ENCODE measurements around the gene PHF12. TPM values are rescaled to one million over a fixed set of nuclear protein-coding genes. Genes with fewer than 3 reads are reported as not detected.

The PHF12 gene
- total and polyA plus RNA-seq, 10 of the 15 experiments (the other 5 are each of a cell fraction or from before 2014, with no cell fraction given) = 1.3 to 43.9 (median 19.2) TPM

DNA sequence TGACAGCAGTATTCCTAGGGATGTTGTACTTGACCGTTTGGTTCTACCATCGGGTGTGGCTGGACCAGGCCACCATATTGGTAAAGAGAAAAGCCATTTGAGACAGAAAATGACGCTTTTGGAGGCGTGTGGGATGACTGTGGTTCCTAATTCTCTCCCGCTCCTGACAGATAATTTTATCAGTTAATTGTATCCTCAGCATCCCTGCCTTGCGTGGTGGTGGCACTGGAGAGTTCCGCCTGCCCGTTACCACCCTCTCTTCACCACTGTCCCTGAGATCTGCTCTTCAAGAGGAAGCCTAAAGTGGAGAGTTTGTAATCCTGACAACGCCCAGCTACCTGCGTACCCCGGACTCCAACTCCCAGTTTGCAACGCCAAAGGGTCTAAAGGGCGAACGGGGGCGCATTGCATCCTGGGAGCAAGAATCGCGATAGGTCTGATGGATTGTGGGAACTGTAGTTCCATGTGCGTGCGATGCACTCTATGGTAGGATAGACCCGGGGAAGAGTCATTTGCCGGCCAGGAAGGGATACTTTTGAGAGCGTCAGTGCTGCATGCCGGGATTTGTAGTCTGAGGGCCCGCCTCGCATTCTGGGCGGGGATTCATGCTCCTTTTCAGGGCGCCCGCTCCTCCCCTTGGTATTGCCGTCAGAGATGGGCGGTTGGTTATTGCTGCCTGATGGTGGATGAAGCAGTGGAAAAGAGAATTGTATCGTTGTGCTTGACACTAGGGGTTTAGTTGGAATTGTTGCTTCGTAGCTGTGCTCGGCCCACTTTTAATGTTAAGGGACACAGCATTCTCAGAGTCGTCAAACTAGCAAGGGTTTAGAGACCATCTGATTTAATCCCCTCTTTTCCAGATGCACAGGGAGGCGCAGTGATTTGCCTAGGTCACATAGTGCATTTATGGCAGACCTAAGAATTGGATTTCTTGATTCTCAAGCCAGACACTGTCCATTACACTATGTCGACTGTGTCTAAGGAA lies 965 bp upstream of the PHF12 start (continued):
- no peak for TF ChIP-seq PAX5 (IDR thresholded peaks at IDR 0.05; ENCODE audit: borderline replicate concordance, low read depth, low read length)
- TF ChIP-seq, protein P1, sequence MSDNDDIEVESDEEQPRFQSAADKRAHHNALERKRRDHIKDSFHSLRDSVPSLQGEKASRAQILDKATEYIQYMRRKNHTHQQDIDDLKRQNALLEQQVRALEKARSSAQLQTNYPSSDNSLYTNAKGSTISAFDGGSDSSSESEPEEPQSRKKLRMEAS (IDR thresholded peaks at IDR 0.05; ENCODE audit: low read depth, low read length) = peak; percentile 62; the same call in 1 of the 2 replicates
- TF ChIP-seq NFYA (IDR thresholded peaks at IDR 0.05; ENCODE audit: borderline replicate concordance, low read depth, low read length) = no peak
- TF ChIP-seq EP300 (IDR thresholded peaks at IDR 0.05; ENCODE audit: borderline replicate concordance in 1 of 2, control insufficient read depth in 1 of 2, low read depth in 2 of 2, low read length in 2 of 2) = peak in 1 of 2 experiments; percentile 31; a peak in 1 of 4 replicates
- TF ChIP-seq, protein P2, sequence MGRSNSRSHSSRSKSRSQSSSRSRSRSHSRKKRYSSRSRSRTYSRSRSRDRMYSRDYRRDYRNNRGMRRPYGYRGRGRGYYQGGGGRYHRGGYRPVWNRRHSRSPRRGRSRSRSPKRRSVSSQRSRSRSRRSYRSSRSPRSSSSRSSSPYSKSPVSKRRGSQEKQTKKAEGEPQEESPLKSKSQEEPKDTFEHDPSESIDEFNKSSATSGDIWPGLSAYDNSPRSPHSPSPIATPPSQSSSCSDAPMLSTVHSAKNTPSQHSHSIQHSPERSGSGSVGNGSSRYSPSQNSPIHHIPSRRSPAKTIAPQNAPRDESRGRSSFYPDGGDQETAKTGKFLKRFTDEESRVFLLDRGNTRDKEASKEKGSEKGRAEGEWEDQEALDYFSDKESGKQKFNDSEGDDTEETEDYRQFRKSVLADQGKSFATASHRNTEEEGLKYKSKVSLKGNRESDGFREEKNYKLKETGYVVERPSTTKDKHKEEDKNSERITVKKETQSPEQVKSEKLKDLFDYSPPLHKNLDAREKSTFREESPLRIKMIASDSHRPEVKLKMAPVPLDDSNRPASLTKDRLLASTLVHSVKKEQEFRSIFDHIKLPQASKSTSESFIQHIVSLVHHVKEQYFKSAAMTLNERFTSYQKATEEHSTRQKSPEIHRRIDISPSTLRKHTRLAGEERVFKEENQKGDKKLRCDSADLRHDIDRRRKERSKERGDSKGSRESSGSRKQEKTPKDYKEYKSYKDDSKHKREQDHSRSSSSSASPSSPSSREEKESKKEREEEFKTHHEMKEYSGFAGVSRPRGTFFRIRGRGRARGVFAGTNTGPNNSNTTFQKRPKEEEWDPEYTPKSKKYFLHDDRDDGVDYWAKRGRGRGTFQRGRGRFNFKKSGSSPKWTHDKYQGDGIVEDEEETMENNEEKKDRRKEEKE (IDR thresholded peaks at IDR 0.05) = no peak
- no peak for TF ChIP-seq KLF5 (IDR thresholded peaks at IDR 0.05; ENCODE audit: partially characterized antibody)
- TF ChIP-seq ATF7 (IDR thresholded peaks at IDR 0.05; ENCODE audit: low read depth) = peak; percentile 71
- TF ChIP-seq CEBPB (IDR thresholded peaks at IDR 0.05; ENCODE audit: borderline replicate concordance in 1 of 2, low read depth in 2 of 2, low read length in 2 of 2) = no peak
- TF ChIP-seq TCF3 (IDR thresholded peaks at IDR 0.05; ENCODE audit: borderline replicate concordance, insufficient read depth, low read depth, low read length) = peak; percentile 20; the same call in 1 of the 2 replicates
- TF ChIP-seq, protein P3, sequence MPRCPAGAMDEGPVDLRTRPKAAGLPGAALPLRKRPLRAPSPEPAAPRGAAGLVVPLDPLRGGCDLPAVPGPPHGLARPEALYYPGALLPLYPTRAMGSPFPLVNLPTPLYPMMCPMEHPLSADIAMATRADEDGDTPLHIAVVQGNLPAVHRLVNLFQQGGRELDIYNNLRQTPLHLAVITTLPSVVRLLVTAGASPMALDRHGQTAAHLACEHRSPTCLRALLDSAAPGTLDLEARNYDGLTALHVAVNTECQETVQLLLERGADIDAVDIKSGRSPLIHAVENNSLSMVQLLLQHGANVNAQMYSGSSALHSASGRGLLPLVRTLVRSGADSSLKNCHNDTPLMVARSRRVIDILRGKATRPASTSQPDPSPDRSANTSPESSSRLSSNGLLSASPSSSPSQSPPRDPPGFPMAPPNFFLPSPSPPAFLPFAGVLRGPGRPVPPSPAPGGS (IDR thresholded peaks at IDR 0.05; ENCODE audit: borderline replicate concordance, insufficient read depth, low read depth, low read length, poor library complexity, severe bottlenecking) = peak; percentile 33
- TF ChIP-seq MYB (IDR thresholded peaks at IDR 0.05; ENCODE audit: borderline replicate concordance, low read depth, low read length) = peak; percentile 77; the same call in 1 of the 2 replicates
- TF ChIP-seq, protein P4, sequence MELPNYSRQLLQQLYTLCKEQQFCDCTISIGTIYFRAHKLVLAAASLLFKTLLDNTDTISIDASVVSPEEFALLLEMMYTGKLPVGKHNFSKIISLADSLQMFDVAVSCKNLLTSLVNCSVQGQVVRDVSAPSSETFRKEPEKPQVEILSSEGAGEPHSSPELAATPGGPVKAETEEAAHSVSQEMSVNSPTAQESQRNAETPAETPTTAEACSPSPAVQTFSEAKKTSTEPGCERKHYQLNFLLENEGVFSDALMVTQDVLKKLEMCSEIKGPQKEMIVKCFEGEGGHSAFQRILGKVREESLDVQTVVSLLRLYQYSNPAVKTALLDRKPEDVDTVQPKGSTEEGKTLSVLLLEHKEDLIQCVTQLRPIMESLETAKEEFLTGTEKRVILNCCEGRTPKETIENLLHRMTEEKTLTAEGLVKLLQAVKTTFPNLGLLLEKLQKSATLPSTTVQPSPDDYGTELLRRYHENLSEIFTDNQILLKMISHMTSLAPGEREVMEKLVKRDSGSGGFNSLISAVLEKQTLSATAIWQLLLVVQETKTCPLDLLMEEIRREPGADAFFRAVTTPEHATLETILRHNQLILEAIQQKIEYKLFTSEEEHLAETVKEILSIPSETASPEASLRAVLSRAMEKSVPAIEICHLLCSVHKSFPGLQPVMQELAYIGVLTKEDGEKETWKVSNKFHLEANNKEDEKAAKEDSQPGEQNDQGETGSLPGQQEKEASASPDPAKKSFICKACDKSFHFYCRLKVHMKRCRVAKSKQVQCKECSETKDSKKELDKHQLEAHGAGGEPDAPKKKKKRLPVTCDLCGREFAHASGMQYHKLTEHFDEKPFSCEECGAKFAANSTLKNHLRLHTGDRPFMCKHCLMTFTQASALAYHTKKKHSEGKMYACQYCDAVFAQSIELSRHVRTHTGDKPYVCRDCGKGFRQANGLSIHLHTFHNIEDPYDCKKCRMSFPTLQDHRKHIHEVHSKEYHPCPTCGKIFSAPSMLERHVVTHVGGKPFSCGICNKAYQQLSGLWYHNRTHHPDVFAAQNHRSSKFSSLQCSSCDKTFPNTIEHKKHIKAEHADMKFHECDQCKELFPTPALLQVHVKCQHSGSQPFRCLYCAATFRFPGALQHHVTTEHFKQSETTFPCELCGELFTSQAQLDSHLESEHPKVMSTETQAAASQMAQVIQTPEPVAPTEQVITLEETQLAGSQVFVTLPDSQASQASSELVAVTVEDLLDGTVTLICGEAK (IDR thresholded peaks at IDR 0.05; ENCODE audit: borderline replicate concordance) = peak; percentile 92
- no peak for TF ChIP-seq ASH2L (IDR thresholded peaks at IDR 0.05; ENCODE audit: borderline replicate concordance, low read depth)
- no peak for TF ChIP-seq CBX3 (IDR thresholded peaks at IDR 0.05; ENCODE audit: borderline replicate concordance, low read depth)
- peak; percentile 99 for TF ChIP-seq IKZF1 (conservative IDR thresholded peaks at IDR 0.05)
- TF ChIP-seq, protein P5, sequence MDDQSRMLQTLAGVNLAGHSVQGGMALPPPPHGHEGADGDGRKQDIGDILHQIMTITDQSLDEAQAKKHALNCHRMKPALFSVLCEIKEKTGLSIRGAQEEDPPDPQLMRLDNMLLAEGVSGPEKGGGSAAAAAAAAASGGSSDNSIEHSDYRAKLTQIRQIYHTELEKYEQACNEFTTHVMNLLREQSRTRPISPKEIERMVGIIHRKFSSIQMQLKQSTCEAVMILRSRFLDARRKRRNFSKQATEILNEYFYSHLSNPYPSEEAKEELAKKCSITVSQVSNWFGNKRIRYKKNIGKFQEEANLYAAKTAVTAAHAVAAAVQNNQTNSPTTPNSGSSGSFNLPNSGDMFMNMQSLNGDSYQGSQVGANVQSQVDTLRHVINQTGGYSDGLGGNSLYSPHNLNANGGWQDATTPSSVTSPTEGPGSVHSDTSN (IDR thresholded peaks at IDR 0.05; ENCODE audit: insufficient replicate concordance, low read depth, low read length) = no peak

All from GM12878 (cell line).